Liver (tissue), 3 donors: ENCODE data around the gene CCDC178.

ENCODE experiments used
- ATF3 ChIP-seq: IDR thresholded peaks from 2 replicates; pipeline ENCODE4 v1.6.1; 2016; ENCODE audit warnings: antibody characterized with exemption
- CTCF ChIP-seq: fragments of 150-350 bp; IDR thresholded peaks from 2 replicates; pipeline ENCODE4 v1.5.1; 2017; ENCODE audit warnings: improper control_type of control experiment, low read depth, low read length; ENCODE audit not compliant: missing input control
- EGR1 ChIP-seq, 2 donors: IDR thresholded peaks; 2 replicates each; pipeline ENCODE4 v1.6.1; 2016 to 2018; ENCODE audit warnings: antibody characterized with exemption in 2 of 2, low read depth in 2 of 2
- FOXA1 ChIP-seq: IDR thresholded peaks from 2 replicates; pipeline ENCODE4 v1.6.1; 2016; ENCODE audit warnings: antibody characterized with exemption
- FOXA2 ChIP-seq: IDR thresholded peaks from 2 replicates; pipeline ENCODE4 v1.6.1; 2016; ENCODE audit warnings: antibody characterized with exemption
- GABPA ChIP-seq, 2 donors: IDR thresholded peaks in 1 of 2; conservative IDR thresholded peaks in 1 of 2; 2 replicates each; pipeline ENCODE4 v1.6.1; 2016; ENCODE audit warnings: antibody characterized with exemption in 2 of 2, mild to moderate bottlenecking in 1 of 2, moderate library complexity in 1 of 2
- JUND ChIP-seq, 2 donors: IDR thresholded peaks; 2 replicates each; pipeline ENCODE4 v1.6.1; 2016; ENCODE audit warnings: antibody characterized with exemption in 2 of 2
- REST ChIP-seq: IDR thresholded peaks from 2 replicates; pipeline ENCODE4 v1.6.1; 2016; ENCODE audit warnings: antibody characterized with exemption, mild to moderate bottlenecking
- TAF1 ChIP-seq: conservative IDR thresholded peaks from 2 replicates; pipeline ENCODE4 v1.6.1; 2016; ENCODE audit warnings: antibody characterized with exemption, mild to moderate bottlenecking
- YY1 ChIP-seq: IDR thresholded peaks from 2 replicates; pipeline ENCODE4 v1.6.1; 2016; ENCODE audit warnings: antibody characterized with exemption, mild to moderate bottlenecking
- TF ChIP-seq, protein P1 (sequence below): IDR thresholded peaks from 2 replicates; pipeline ENCODE4 v1.6.1; 2016; ENCODE audit warnings: antibody characterized with exemption
- TF ChIP-seq, protein P2 (sequence below): IDR thresholded peaks from 2 replicates; pipeline ENCODE4 v1.6.1; 2016; ENCODE audit warnings: antibody characterized with exemption
- donor health status: healthy.
- donor health status: healthy.

GRCh38 chr18:33076601-33077000 is 363.9 kb downstream of the CCDC178 start:
- TF ChIP-seq CTCF (no peak), REST (no peak), FOXA2 (no peak), JUND (IDR thresholded peaks at IDR 0.05) (no peak), YY1 (no peak), TAF1 (no peak), EGR1 (IDR thresholded peaks at IDR 0.05; ENCODE audit: low read depth in 2 of 2) (no peak), GABPA (IDR thresholded peaks at IDR 0.05 in 1 of 2, conservative IDR thresholded peaks at IDR 0.05 in 1 of 2) (no peak), ATF3 (no peak), FOXA1 (no peak)
- TF ChIP-seq, protein P1, sequence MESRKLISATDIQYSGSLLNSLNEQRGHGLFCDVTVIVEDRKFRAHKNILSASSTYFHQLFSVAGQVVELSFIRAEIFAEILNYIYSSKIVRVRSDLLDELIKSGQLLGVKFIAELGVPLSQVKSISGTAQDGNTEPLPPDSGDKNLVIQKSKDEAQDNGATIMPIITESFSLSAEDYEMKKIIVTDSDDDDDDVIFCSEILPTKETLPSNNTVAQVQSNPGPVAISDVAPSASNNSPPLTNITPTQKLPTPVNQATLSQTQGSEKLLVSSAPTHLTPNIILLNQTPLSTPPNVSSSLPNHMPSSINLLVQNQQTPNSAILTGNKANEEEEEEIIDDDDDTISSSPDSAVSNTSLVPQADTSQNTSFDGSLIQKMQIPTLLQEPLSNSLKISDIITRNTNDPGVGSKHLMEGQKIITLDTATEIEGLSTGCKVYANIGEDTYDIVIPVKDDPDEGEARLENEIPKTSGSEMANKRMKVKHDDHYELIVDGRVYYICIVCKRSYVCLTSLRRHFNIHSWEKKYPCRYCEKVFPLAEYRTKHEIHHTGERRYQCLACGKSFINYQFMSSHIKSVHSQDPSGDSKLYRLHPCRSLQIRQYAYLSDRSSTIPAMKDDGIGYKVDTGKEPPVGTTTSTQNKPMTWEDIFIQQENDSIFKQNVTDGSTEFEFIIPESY, result no peak
- TF ChIP-seq, protein P2, sequence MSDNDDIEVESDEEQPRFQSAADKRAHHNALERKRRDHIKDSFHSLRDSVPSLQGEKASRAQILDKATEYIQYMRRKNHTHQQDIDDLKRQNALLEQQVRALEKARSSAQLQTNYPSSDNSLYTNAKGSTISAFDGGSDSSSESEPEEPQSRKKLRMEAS, result no peak
